Neural progenitor cell (in vitro differentiated cells): ENCODE measurements around the gene PM20D1. TPM values are rescaled to one million over a fixed set of nuclear protein-coding genes. Genes with fewer than 3 reads are reported as not detected.

Experiments used
- DNase-seq: peaks from one replicate; pipeline ENCODE4 v3.0.0-alpha.2; 2016; ENCODE audit warnings: low spot score
- H2AFZ ChIP-seq: fragments of 200-600 bp; sonication (generic); replicated peaks from 2 replicates; pipeline ENCODE4 v1.6.1; 2016; ENCODE audit warnings: antibody characterized with exemption
- H3F3A ChIP-seq: fragments of 200-600 bp; sonication (generic); 2 replicates; pipeline ENCODE4 v1.6.1; 2016; ENCODE audit warnings: antibody characterized with exemption, low read depth
- H3K27ac ChIP-seq: fragments of 200-600 bp; sonication (generic); 2 replicates; pipeline ENCODE4 v1.5.1; 2016; ENCODE audit warnings: mild to moderate bottlenecking
- H3K27me3 ChIP-seq: fragments of 200-600 bp; sonication (generic); 2 replicates; pipeline ENCODE4 v1.6.1; 2016; ENCODE audit warnings: mild to moderate bottlenecking, moderate library complexity
- H3K36me3 ChIP-seq: fragments of 200-600 bp; sonication (generic); 2 replicates; pipeline ENCODE4 v1.5.1; 2016
- H3K4me1 ChIP-seq: fragments of 200-600 bp; sonication (generic); 2 replicates; pipeline ENCODE4 v1.6.1; 2016; ENCODE audit warnings: mixed run types
- H3K4me2 ChIP-seq: fragments of 200-600 bp; sonication (generic); 2 replicates; pipeline ENCODE4 v1.6.1; 2016
- H3K4me3 ChIP-seq: fragments of 200-600 bp; sonication (generic); 2 replicates; pipeline ENCODE4 v1.5.1; 2016
- H3K79me2 ChIP-seq: fragments of 200-600 bp; sonication (generic); 2 replicates; pipeline ENCODE4 v1.6.1; 2016; ENCODE audit warnings: low read depth
- H3K9ac ChIP-seq: fragments of 200-600 bp; sonication (generic); 2 replicates; pipeline ENCODE4 v1.6.1; 2016
- H3K9me3 ChIP-seq: fragments of 200-600 bp; sonication (generic); 2 replicates; pipeline ENCODE4 v1.5.1; 2016; ENCODE audit warnings: low read depth
- H4K20me1 ChIP-seq: fragments of 200-600 bp; sonication (generic); 2 replicates; pipeline ENCODE4 v1.6.1; 2016; ENCODE audit warnings: low read depth
- H3K27ac Mint-ChIP-seq: 3 replicates; pipeline ENCODE4 v1.8.0; 2021; ENCODE audit warnings: mixed read lengths
- H3K27me3 Mint-ChIP-seq: 2 replicates; pipeline ENCODE4 v1.8.0; 2022; ENCODE audit warnings: low read depth, mild to moderate bottlenecking, inconsistent platforms, moderate library complexity, mixed read lengths; ENCODE audit not compliant: insufficient read depth
- H3K36me3 Mint-ChIP-seq: 3 replicates; pipeline ENCODE4 v1.8.0; 2021; ENCODE audit warnings: mixed read lengths
- H3K4me1 Mint-ChIP-seq: 3 replicates; pipeline ENCODE4 v1.8.0; 2021; ENCODE audit warnings: mixed read lengths
- H3K4me3 Mint-ChIP-seq: 3 replicates; pipeline ENCODE4 v1.8.0; 2021; ENCODE audit warnings: mild to moderate bottlenecking, moderate library complexity, mixed read lengths
- H3K9me3 Mint-ChIP-seq: 3 replicates; pipeline ENCODE4 v1.8.0; 2020; ENCODE audit warnings: mixed read lengths
- CTCF ChIP-seq: fragments of 200-600 bp; sonication (generic); IDR thresholded peaks from 2 replicates; pipeline ENCODE4 v1.5.1; 2017; ENCODE audit warnings: antibody characterized with exemption, mild to moderate bottlenecking
- EZH2 ChIP-seq: fragments of 200-600 bp; sonication (generic); IDR thresholded peaks from 2 replicates; pipeline ENCODE4 v1.6.1; 2017; ENCODE audit warnings: antibody characterized with exemption, mild to moderate bottlenecking, moderate library complexity
- EZH2phosphoT487 ChIP-seq: fragments of 200-600 bp; sonication (generic); IDR thresholded peaks from 2 replicates; pipeline ENCODE4 v1.6.1; 2017; ENCODE audit warnings: antibody characterized with exemption
- total RNA-seq: library from RNA; depleted of rRNA; stranded (reverse); fragments of >200 nt; gene quantifications from 2 replicates; pipeline ENCODE4 v1.2.3, GENCODE V29; 2015; ENCODE audit warnings: low replicate concordance

PM20D1 gene
- total RNA-seq, 1 donor from 2014 or later = not detected

- Histone ChIP-seq H3K4me2 (no peak overlapping the region), H3K9me3 (no peaks in the 10 kb centered on the region), H3K79me2 (peaks cover 4% of the 10 kb centered on the region), H3K27ac (no peak overlapping the region), H3F3A (no peaks in the 10 kb centered on the region), H3K9ac (no peak overlapping the region), H3K27me3 (no peaks in the 10 kb centered on the region), H3K36me3 (no peaks in the 10 kb centered on the region), H3K4me1 (peaks cover 18% of the 10 kb centered on the region), H2AFZ (no peak overlapping the region), H4K20me1 (peaks cover 4% of the 10 kb centered on the region), H3K4me3 (no peak overlapping the region)
- no peak for TF ChIP-seq EZH2
- TF ChIP-seq EZH2phosphoT487 = no peak
- TF ChIP-seq CTCF = no peak
- Mint-ChIP-seq H3K4me1 (peaks cover 6% of the 10 kb centered on the region), H3K27me3 (peaks cover 2% of the 10 kb centered on the region), H3K27ac (no peak overlapping the region), H3K4me3 (no peak overlapping the region), H3K9me3 (no peaks in the 10 kb centered on the region), H3K36me3 (peaks cover 25% of the 10 kb centered on the region)
- no peak for DNase-seq
Observed at GRCh38 chr1:205805082-205805711, 44.7 kb downstream of the PM20D1 start.

GRCh38 chr1:205804605-205805004 is 45.3 kb downstream of the PM20D1 start:
- Mint-ChIP-seq H3K4me1 (peaks cover 7% of the 10 kb centered on the region), H3K36me3 (peaks cover 25% of the 10 kb centered on the region), H3K27ac (peak overlapping the region; percentile 52), H3K4me3 (no peak overlapping the region), H3K27me3 (peaks cover 2% of the 10 kb centered on the region), H3K9me3 (no peaks in the 10 kb centered on the region)
- Histone ChIP-seq H3K4me1 (peaks cover 18% of the 10 kb centered on the region), H2AFZ (no peak overlapping the region), H3F3A (no peaks in the 10 kb centered on the region), H3K9ac (no peak overlapping the region), H3K4me3 (no peak overlapping the region), H3K79me2 (peaks cover 4% of the 10 kb centered on the region), H3K36me3 (no peaks in the 10 kb centered on the region), H4K20me1 (peaks cover 4% of the 10 kb centered on the region), H3K9me3 (no peaks in the 10 kb centered on the region), H3K4me2 (no peak overlapping the region), H3K27ac (no peak overlapping the region), H3K27me3 (no peaks in the 10 kb centered on the region)
- TF ChIP-seq EZH2 = no peak
- TF ChIP-seq CTCF = no peak
- no peak for TF ChIP-seq EZH2phosphoT487
- DNase-seq = no peak

- Histone ChIP-seq H3K9ac (no peak overlapping the region), H3K27me3 (no peaks in the 10 kb centered on the region), H2AFZ (no peak overlapping the region), H3K27ac (no peak overlapping the region), H3K4me3 (no peak overlapping the region), H3F3A (no peaks in the 10 kb centered on the region), H3K4me2 (no peak overlapping the region), H3K4me1 (peaks cover 18% of the 10 kb centered on the region), H3K79me2 (peaks cover 4% of the 10 kb centered on the region), H3K9me3 (no peaks in the 10 kb centered on the region), H3K36me3 (no peaks in the 10 kb centered on the region), H4K20me1 (peaks cover 4% of the 10 kb centered on the region)
- peaks cover 3% of the 10 kb centered on the region for H3K4me1 Mint-ChIP-seq
- no peak for DNase-seq
- TF ChIP-seq CTCF (no peak), EZH2 (no peak), EZH2phosphoT487 (no peak)
- H3K9me3 Mint-ChIP-seq = no peaks in the 10 kb centered on the region
- H3K4me3 Mint-ChIP-seq = no peak overlapping the region
- no peak overlapping the region for H3K27ac Mint-ChIP-seq
- H3K36me3 Mint-ChIP-seq = peaks cover 21% of the 10 kb centered on the region
- H3K27me3 Mint-ChIP-seq = peaks cover 2% of the 10 kb centered on the region
Observed at GRCh38 chr1:205803986-205804385, 45.9 kb downstream of the PM20D1 start.
